ENCODE measurements around the gene PC. TPM values are rescaled to one million over a fixed set of nuclear protein-coding genes. Genes with fewer than 3 reads are reported as not detected.

PC gene
- polyA plus RNA-seq, 1 of the 3 experiments (the other 2 are of a cell fraction) = 9.7 TPM

- Histone ChIP-seq H4K20me1 (ENCODE audit: insufficient read depth) (no peaks in the 10 kb centered on the region), H3K79me2 (ENCODE audit: insufficient read depth) (no peaks in the 10 kb centered on the region), H2AFZ (ENCODE audit: low read depth) (no peak overlapping the region), H3K4me3 (ENCODE audit: low read depth in 2 of 2, low read length in 1 of 2) (no peak overlapping the region), H3K27me3 (ENCODE audit: insufficient read depth) (no peaks in the 10 kb centered on the region), H3K4me1 (ENCODE audit: control insufficient read depth in 1 of 2, insufficient read depth in 2 of 2, low read depth in 1 of 2, low read length in 1 of 2) (peaks cover 0 to 9% of the 10 kb centered on the region in 2 experiments; a peak in 1 of 4 replicates), H3K9ac (no peak overlapping the region), H3K36me3 (replicated peaks in 1 of 2; ENCODE audit: control insufficient read depth in 1 of 2, insufficient read depth in 2 of 2, low read length in 1 of 2) (no peaks in the 10 kb centered on the region), H3F3A (replicated peaks; ENCODE audit: insufficient read depth) (no peaks in the 10 kb centered on the region), H3K27ac (ENCODE audit: low read depth in 2 of 2, low read length in 1 of 2) (no peak overlapping the region), H3K4me2 (no peak overlapping the region), H3K9me3 (no peaks in the 10 kb centered on the region), H3K9me2 (no peaks in the 10 kb centered on the region)
- CTCF ChIA-PET = no interaction called here
- TF ChIP-seq MAX (IDR thresholded peaks at IDR 0.05; ENCODE audit: low read depth) (no peak), ELF1 (IDR thresholded peaks at IDR 0.05) (no peak), TEAD4 (IDR thresholded peaks at IDR 0.05; ENCODE audit: borderline replicate concordance, insufficient read depth) (no peak), MEF2A (IDR thresholded peaks at IDR 0.05; ENCODE audit: borderline replicate concordance, low read depth) (no peak), RAD21 (IDR thresholded peaks at IDR 0.05; ENCODE audit: low read length) (no peak), POLR2AphosphoS5 (IDR thresholded peaks at IDR 0.05; ENCODE audit: low read depth, low read length) (no peak), EZH2phosphoT487 (IDR thresholded peaks at IDR 0.05; ENCODE audit: borderline replicate concordance, low read depth) (no peak), RCOR1 (IDR thresholded peaks at IDR 0.05; ENCODE audit: low read length) (no peak), USF1 (IDR thresholded peaks at IDR 0.05; ENCODE audit: borderline replicate concordance, low read depth) (no peak), SIN3A (IDR thresholded peaks at IDR 0.05; ENCODE audit: borderline replicate concordance, low read depth, low read length) (no peak), YY1 (IDR thresholded peaks at IDR 0.05; ENCODE audit: low read depth) (no peak), GABPA (IDR thresholded peaks at IDR 0.05; ENCODE audit: low read depth) (no peak)
- WGBS (ENCODE audit: low lambda C conversion rate) = 60% methylated on average over 4 of the region's 4 CpGs
- POLR2A ChIA-PET = no interaction called here
- no peak for DNase-seq
These were observed 28.4 kb downstream of the PC start for GRCh38 chr11:66929753-66930152.

GRCh38 chr11:66924272-66924671, 33.9 kb downstream of the PC start:
- POLR2A ChIA-PET = no interaction called here

More at GRCh38 chr11:66924272-66924671, 33.9 kb downstream of the PC start:
- no peaks in the 10 kb centered on the region for H3K27me3 ChIP-seq (ENCODE audit: insufficient read depth)
- H2AFZ ChIP-seq (ENCODE audit: low read depth) = no peak overlapping the region
- TF ChIP-seq, protein P1, sequence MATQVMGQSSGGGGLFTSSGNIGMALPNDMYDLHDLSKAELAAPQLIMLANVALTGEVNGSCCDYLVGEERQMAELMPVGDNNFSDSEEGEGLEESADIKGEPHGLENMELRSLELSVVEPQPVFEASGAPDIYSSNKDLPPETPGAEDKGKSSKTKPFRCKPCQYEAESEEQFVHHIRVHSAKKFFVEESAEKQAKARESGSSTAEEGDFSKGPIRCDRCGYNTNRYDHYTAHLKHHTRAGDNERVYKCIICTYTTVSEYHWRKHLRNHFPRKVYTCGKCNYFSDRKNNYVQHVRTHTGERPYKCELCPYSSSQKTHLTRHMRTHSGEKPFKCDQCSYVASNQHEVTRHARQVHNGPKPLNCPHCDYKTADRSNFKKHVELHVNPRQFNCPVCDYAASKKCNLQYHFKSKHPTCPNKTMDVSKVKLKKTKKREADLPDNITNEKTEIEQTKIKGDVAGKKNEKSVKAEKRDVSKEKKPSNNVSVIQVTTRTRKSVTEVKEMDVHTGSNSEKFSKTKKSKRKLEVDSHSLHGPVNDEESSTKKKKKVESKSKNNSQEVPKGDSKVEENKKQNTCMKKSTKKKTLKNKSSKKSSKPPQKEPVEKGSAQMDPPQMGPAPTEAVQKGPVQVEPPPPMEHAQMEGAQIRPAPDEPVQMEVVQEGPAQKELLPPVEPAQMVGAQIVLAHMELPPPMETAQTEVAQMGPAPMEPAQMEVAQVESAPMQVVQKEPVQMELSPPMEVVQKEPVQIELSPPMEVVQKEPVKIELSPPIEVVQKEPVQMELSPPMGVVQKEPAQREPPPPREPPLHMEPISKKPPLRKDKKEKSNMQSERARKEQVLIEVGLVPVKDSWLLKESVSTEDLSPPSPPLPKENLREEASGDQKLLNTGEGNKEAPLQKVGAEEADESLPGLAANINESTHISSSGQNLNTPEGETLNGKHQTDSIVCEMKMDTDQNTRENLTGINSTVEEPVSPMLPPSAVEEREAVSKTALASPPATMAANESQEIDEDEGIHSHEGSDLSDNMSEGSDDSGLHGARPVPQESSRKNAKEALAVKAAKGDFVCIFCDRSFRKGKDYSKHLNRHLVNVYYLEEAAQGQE (IDR thresholded peaks at IDR 0.05; ENCODE audit: low read depth, low read length) = no peak
- no peak for TF ChIP-seq SMC3 (IDR thresholded peaks at IDR 0.05; ENCODE audit: low read depth, low read length)
- TF ChIP-seq, protein P2, sequence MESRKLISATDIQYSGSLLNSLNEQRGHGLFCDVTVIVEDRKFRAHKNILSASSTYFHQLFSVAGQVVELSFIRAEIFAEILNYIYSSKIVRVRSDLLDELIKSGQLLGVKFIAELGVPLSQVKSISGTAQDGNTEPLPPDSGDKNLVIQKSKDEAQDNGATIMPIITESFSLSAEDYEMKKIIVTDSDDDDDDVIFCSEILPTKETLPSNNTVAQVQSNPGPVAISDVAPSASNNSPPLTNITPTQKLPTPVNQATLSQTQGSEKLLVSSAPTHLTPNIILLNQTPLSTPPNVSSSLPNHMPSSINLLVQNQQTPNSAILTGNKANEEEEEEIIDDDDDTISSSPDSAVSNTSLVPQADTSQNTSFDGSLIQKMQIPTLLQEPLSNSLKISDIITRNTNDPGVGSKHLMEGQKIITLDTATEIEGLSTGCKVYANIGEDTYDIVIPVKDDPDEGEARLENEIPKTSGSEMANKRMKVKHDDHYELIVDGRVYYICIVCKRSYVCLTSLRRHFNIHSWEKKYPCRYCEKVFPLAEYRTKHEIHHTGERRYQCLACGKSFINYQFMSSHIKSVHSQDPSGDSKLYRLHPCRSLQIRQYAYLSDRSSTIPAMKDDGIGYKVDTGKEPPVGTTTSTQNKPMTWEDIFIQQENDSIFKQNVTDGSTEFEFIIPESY (IDR thresholded peaks at IDR 0.05; ENCODE audit: borderline replicate concordance, low read depth) = no peak
- TF ChIP-seq TAF1 (IDR thresholded peaks at IDR 0.05; ENCODE audit: borderline replicate concordance, low read depth, low read length) = no peak
- TF ChIP-seq FOXM1 (IDR thresholded peaks at IDR 0.05; ENCODE audit: low read depth) = no peak
- TF ChIP-seq JUND (IDR thresholded peaks at IDR 0.05) = no peak
- TF ChIP-seq CTCF (IDR thresholded peaks at IDR 0.05) = no peak
- TF ChIP-seq TCF12 (IDR thresholded peaks at IDR 0.05) = no peak
- H3K4me3 ChIP-seq (ENCODE audit: low read depth in 2 of 2, low read length in 1 of 2) = no peak overlapping the region
- H3F3A ChIP-seq (replicated peaks; ENCODE audit: insufficient read depth) = no peaks in the 10 kb centered on the region
- no peak overlapping the region for H3K4me2 ChIP-seq
- H3K9me3 ChIP-seq = no peaks in the 10 kb centered on the region
- no peaks in the 10 kb centered on the region; a peak in 1 of 4 replicates for H3K4me1 ChIP-seq (ENCODE audit: control insufficient read depth in 1 of 2, insufficient read depth in 2 of 2, low read depth in 1 of 2, low read length in 1 of 2)
- WGBS (ENCODE audit: low lambda C conversion rate) = 92% methylated on average over 1 of the region's 1 CpG
- no peaks in the 10 kb centered on the region for H3K9me2 ChIP-seq
- no peaks in the 10 kb centered on the region for H3K36me3 ChIP-seq (replicated peaks in 1 of 2; ENCODE audit: control insufficient read depth in 1 of 2, insufficient read depth in 2 of 2, low read length in 1 of 2)
- H3K9ac ChIP-seq = no peak overlapping the region
- CTCF ChIA-PET = interaction anchor here (0.8 kb wide), 1 partner anchor 9 kb away, joined by 4 read pairs; no protein-coding TSS in a partner anchor
- no peak for DNase-seq
- no peaks in the 10 kb centered on the region for H3K79me2 ChIP-seq (ENCODE audit: insufficient read depth)
- no peaks in the 10 kb centered on the region for H4K20me1 ChIP-seq (ENCODE audit: insufficient read depth)
- no peak overlapping the region for H3K27ac ChIP-seq (ENCODE audit: low read depth in 2 of 2, low read length in 1 of 2)

Data from SK-N-SH (cell line).